ENCODE data around the gene HSPA13. TPM values are rescaled to one million over a fixed set of nuclear protein-coding genes. Genes with fewer than 3 reads are reported as not detected.

Gene HSPA13
- polyA plus RNA-seq, 1 of the 3 experiments (the other 2 are of a cell fraction) = 10.5 TPM

DNA sequence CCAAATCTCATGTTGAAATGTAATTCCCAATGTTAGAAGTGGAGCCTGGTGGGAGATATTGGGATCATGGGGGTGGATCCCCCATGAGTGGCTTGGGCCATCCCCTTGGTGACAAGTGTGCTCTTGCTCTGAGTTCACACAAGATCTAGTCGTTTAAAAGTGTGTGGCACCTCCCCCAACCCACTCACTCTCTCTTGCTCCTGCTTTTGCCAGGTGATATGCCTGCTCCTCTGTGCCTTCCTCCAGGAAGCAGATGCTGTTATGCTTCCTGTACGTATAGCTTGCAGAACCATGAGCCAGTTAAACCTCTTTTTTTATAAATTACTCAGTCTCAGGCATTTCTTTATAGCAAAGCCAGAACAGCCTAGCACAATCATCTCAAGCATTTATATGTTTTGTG, 23.0 kb upstream of the HSPA13 start:
- Histone ChIP-seq H3K9me3 (no peaks in the 10 kb centered on the region), H3K79me2 (ENCODE audit: insufficient read depth) (no peaks in the 10 kb centered on the region), H3K9ac (no peak overlapping the region), H3K27ac (ENCODE audit: low read depth in 2 of 2, low read length in 1 of 2) (no peak overlapping the region), H3K4me1 (ENCODE audit: control insufficient read depth in 1 of 2, insufficient read depth in 2 of 2, low read depth in 1 of 2, low read length in 1 of 2) (no peaks in the 10 kb centered on the region), H4K20me1 (ENCODE audit: insufficient read depth) (no peaks in the 10 kb centered on the region), H3F3A (replicated peaks; ENCODE audit: insufficient read depth) (no peaks in the 10 kb centered on the region), H3K4me3 (ENCODE audit: low read depth in 2 of 2, low read length in 1 of 2) (no peak overlapping the region), H3K36me3 (replicated peaks in 1 of 2; ENCODE audit: control insufficient read depth in 1 of 2, insufficient read depth in 2 of 2, low read length in 1 of 2) (no peaks in the 10 kb centered on the region), H3K9me2 (no peaks in the 10 kb centered on the region), H2AFZ (ENCODE audit: low read depth) (no peak overlapping the region), H3K4me2 (no peak overlapping the region), H3K27me3 (ENCODE audit: insufficient read depth) (no peaks in the 10 kb centered on the region)
- 4% methylated on average over 1 of the region's 2 CpGs for WGBS (ENCODE audit: low lambda C conversion rate)
- ChIA-PET POLR2A (no interaction called here), CTCF (interaction anchor here (0.8 kb wide), 1 partner anchor 11 kb away, joined by 3 read pairs; no protein-coding TSS in a partner anchor)
- no peak for DNase-seq
- TF ChIP-seq RFX5 (IDR thresholded peaks at IDR 0.05; ENCODE audit: low read length) = no peak
- TF ChIP-seq FOSL2 (IDR thresholded peaks at IDR 0.05; ENCODE audit: borderline replicate concordance, low read depth) = no peak
- no peak for TF ChIP-seq YY1 (IDR thresholded peaks at IDR 0.05; ENCODE audit: low read depth)

DNA sequence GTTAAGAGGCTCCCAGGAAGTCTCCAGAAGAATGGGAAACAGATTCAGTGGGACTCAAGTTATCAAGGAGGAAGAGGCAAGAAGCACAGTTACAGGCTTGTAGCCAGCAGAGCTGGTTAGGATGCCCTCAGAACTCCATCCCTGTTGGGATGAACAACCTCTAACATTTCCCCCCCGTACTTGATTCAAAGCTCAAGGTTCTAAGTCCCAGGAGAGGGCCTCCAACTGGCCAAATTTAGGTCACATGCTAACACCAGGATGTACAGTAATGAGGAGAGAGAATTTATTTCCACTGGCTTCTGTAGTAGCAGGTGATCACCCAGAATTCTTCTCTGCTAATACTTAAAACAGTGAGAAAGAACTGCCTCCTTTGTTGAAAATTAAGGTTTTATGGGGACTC, 22.3 kb upstream of the HSPA13 start:
- POLR2A ChIA-PET = no interaction called here
- Histone ChIP-seq H3K79me2 (ENCODE audit: insufficient read depth) (no peaks in the 10 kb centered on the region), H3F3A (replicated peaks; ENCODE audit: insufficient read depth) (no peaks in the 10 kb centered on the region), H3K4me2 (no peak overlapping the region), H3K9ac (no peak overlapping the region), H4K20me1 (ENCODE audit: insufficient read depth) (no peaks in the 10 kb centered on the region), H3K27ac (ENCODE audit: low read depth in 2 of 2, low read length in 1 of 2) (no peak overlapping the region), H3K4me1 (ENCODE audit: control insufficient read depth in 1 of 2, insufficient read depth in 2 of 2, low read depth in 1 of 2, low read length in 1 of 2) (no peaks in the 10 kb centered on the region), H3K27me3 (ENCODE audit: insufficient read depth) (no peaks in the 10 kb centered on the region), H3K4me3 (ENCODE audit: low read depth in 2 of 2, low read length in 1 of 2) (no peak overlapping the region), H3K9me3 (no peaks in the 10 kb centered on the region), H3K36me3 (replicated peaks in 1 of 2; ENCODE audit: control insufficient read depth in 1 of 2, insufficient read depth in 2 of 2, low read length in 1 of 2) (no peaks in the 10 kb centered on the region), H3K9me2 (no peaks in the 10 kb centered on the region), H2AFZ (ENCODE audit: low read depth) (no peak overlapping the region)
- CTCF ChIA-PET = interaction anchor here (0.8 kb wide), 1 partner anchor 12 kb away, joined by 3 read pairs; no protein-coding TSS in a partner anchor
- TF ChIP-seq RAD21 (IDR thresholded peaks at IDR 0.05; ENCODE audit: low read length) (no peak), JUND (IDR thresholded peaks at IDR 0.05) (no peak), EP300 (IDR thresholded peaks at IDR 0.05; ENCODE audit: borderline replicate concordance in 1 of 2, low read depth in 1 of 2, low read length in 1 of 2) (no peak), NFIC (IDR thresholded peaks at IDR 0.05; ENCODE audit: borderline replicate concordance) (no peak)
- TF ChIP-seq, protein P1, sequence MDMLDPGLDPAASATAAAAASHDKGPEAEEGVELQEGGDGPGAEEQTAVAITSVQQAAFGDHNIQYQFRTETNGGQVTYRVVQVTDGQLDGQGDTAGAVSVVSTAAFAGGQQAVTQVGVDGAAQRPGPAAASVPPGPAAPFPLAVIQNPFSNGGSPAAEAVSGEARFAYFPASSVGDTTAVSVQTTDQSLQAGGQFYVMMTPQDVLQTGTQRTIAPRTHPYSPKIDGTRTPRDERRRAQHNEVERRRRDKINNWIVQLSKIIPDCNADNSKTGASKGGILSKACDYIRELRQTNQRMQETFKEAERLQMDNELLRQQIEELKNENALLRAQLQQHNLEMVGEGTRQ (IDR thresholded peaks at IDR 0.05; ENCODE audit: borderline replicate concordance, low read depth, low read length) = no peak
- TF ChIP-seq, protein P2, sequence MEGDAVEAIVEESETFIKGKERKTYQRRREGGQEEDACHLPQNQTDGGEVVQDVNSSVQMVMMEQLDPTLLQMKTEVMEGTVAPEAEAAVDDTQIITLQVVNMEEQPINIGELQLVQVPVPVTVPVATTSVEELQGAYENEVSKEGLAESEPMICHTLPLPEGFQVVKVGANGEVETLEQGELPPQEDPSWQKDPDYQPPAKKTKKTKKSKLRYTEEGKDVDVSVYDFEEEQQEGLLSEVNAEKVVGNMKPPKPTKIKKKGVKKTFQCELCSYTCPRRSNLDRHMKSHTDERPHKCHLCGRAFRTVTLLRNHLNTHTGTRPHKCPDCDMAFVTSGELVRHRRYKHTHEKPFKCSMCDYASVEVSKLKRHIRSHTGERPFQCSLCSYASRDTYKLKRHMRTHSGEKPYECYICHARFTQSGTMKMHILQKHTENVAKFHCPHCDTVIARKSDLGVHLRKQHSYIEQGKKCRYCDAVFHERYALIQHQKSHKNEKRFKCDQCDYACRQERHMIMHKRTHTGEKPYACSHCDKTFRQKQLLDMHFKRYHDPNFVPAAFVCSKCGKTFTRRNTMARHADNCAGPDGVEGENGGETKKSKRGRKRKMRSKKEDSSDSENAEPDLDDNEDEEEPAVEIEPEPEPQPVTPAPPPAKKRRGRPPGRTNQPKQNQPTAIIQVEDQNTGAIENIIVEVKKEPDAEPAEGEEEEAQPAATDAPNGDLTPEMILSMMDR (IDR thresholded peaks at IDR 0.05) = no peak
- WGBS (ENCODE audit: low lambda C conversion rate) = 0% methylated on average over 1 of the region's 1 CpG
- no peak for DNase-seq
